Measurements from ENCODE around the gene CLUH. TPM values are rescaled to one million over a fixed set of nuclear protein-coding genes. Genes with fewer than 3 reads are reported as not detected.
"Not testable (repeated sequence)": the region's sequence is repeated elsewhere in the genome, so short reads cannot be mapped to it uniquely, and the experiment has no call there.

The CLUH gene
- total RNA-seq, 1 donor from 2014 or later, result 37.4 TPM

DNA sequence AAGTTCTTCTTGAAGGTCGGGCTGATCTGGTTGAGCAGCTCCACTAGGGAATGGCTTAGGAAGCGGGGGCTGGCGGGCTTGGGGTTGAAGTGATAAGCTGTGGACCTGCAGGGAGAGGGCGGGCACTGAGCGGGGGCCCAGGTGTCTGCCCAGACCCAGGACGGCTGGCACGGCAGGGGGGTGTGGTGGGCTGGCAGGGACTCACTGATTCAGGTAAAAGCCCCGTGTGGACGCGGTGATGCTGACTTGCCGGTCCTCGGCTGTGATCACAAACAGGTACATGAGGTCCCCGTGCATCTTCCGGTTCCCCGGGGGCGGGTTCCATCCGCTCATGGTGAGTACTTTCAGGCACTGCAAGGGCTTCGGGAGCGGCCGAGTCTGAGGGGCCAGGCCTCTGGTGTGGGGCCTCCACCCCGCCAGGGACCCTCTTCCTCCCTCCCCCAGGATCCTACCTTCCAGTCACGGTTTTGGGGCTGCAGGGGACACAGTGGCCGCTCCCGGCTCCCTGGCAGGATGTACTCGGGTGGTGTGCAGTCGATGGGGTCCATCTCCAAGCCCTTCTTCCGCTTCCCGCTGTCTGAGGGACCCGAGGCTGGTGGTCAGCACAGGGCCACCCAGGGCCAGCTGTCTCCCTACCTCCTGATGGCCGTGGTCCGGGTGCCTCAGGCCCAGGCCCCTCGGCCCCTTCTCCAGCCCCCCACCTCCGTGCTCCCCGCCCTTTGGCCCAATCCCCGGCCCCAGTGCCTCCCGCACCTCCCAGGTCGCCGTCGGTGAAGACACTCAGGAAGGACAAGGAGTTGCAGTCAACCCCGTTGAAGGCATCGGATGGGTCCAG is 10.2 kb downstream of the CLUH start:
- no peak for DNase-seq

DNA sequence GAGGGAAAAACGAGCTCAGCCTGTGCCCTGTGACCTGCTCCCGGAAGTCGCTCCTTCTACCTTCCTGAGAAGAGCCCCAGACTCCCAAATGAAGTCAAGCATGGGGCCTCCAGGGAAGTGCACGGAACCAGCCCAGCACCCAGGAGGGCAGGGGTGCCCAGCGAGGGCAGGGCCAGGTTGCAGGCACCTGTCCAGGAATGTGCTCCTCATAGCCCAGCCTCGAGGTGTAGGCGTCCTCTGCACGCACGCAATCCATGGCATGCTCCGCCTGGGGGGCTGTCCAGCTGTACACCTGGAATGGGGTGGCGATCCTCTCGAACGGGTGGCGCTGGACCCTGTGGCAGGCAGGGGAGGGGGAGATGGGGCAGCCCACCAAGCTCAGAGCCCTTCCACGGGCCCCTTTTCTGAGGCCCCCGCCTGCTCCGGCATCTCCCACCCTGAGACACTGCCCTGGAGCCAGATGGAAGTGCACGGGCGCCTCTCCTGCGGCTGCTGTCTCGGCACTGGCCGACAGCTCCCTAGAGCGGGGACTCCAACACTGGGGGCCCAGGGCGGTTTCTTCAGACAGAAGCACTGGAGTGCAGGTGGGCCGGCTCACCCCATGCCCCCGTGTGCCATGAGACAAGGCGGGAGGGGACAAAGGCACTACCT is 10.9 kb downstream of the CLUH start:
- DNase-seq, result no peak

DNA sequence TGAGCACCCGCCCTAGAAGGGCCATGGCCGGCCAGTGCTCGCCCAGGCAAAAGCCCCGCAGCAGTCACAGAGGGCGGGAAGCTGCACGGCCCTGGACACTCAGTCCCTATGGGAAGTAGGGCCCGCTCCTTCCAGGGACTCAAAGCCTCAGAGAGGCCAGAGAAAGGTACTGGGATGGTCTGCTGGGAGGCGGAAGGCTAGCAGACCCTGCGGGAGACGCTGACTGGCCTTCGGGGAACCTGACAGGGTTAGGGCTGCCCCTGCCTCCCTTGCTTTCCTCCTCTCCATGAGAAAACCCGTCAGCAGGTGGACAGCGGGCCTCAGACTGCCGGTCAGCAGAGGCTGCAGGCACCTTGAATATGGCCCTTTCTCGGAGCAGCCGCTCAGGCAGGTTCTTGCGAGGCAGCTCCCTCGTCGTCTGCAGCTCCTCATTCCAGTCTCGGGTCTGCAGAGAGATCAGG is 11.5 kb downstream of the CLUH start:
- no peak for DNase-seq

DNA sequence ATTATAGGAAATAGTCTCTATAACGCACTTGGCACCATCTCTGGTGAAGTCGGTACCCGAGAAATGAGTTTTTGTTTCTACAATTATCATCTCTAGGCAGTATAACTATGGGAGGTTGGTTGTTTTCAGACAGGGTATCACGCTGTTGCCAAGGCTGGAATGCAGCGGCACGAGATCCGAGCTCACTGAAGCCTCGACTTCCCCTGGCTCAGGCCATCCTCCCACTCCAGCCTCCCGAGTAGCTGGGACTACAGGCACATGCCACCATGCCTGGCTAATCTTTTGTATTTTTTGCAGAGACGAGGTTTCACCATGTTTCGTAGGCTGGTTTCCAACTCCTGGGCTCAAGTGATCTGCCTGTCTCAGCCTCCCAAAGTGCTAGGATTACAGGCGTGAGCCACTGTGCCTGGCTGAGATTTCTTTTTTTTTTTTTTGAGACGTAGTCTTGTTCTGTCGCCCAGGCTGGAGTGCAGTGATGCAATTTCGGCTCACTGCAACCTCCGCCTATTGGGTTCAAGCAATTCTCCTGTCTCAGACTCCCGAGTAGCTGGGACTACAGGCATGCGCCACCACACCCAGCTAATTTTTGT is 12.3 kb downstream of the CLUH start:
- not testable (repeated sequence) for DNase-seq

DNA sequence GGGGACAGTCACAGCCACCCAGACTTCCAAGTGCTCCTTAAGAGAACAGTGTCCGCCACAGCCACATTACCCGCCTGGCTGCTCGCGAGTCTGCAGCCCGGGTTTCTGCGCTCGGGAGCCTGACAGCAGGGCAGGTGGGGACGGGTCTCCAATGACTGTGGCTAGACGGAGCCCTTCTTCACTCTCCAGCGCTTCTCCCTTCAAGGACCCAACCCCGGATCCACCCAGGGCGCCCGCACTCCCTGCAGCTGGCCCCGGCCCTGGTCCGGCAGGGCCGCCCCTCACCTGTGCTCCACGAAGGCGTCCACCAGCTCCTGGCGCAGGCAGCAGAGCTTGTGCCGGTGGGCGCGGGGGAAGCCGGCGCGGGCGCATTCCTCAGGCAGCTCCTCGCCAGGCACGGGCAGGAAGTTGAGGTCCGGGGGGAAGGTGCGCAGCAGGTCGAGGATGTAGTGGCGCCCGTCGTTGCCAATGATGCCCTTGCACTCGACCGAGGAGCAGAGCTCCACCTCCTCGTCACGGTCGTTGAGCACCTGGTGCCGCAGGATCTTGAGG is 13.9 kb downstream of the CLUH start:
- DNase-seq, result no peak

DNA sequence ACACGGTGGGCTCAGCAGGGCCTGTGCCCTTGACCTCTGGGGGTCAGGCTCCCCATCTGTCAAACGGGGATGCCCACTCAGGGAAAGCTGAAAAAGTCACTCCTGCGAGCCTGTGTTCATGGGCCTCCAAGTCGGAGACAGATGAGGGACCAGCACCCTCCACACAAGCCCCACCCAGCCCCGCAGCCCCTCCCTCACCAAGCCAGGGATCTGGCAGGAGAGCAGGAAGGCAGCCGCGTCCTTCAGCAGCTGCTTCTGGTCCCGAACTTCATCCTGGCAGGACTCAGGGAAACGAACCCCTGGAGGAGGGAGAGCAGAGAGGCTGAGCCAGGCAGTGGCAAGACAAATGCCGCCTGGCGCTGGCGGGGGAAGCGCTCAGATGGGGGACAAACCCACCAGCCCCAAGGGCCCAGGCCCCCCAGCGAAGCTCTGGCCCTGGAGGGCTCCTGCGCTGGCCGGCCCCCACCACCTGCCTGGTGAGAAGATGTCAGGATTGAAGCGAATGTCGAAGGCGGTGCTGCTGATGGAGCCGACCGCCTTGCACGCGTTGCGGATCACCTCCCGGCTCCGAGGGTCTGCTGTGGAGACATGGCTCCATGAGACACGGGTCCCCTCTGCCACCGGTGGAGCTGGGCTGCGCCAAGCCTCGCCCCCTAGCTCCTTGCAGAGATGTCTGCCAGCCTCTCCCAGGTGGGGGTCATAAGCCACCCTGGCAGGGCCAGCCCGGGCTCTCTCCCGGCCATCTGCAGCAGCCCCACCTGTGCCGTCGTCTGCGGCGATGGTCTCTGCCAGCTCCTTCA is 15.4 kb downstream of the CLUH start:
- DNase-seq, result no peak

DNA sequence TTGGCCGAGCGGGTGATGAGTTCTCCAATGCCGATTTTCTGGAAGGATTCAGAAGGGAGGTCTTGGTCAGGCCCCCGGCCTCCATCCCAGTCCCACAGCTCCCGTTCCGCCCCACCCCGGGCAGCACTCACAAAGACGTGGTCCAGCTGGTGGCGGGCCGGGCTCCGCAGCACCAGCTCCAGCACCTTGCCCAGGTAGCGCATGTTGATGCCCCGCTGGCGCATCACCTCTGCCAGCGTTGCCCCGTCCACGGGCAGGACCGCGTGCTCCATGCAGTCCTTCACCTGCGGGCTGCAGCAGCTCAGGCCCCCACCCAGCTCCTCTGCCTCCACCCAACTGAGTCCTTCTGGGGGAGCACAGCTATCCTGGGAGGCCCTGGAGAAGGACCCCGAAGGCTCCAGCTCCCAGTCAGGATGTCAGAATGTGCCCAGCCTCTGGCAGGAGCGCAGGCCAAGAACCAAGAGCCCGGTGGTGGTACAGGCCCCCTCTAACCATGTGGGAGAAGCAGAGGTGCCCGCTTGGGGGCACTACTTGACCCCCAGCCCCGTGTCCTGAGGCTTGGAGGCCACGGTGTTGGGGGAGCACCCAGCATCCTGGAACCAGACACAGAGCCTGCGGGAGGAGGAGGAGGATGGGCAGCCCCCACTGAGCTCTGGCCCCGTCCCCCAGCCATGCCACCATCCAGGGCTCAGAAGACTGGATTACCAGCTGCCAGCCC is 16.2 kb downstream of the CLUH start:
- DNase-seq, result no peak

DNA sequence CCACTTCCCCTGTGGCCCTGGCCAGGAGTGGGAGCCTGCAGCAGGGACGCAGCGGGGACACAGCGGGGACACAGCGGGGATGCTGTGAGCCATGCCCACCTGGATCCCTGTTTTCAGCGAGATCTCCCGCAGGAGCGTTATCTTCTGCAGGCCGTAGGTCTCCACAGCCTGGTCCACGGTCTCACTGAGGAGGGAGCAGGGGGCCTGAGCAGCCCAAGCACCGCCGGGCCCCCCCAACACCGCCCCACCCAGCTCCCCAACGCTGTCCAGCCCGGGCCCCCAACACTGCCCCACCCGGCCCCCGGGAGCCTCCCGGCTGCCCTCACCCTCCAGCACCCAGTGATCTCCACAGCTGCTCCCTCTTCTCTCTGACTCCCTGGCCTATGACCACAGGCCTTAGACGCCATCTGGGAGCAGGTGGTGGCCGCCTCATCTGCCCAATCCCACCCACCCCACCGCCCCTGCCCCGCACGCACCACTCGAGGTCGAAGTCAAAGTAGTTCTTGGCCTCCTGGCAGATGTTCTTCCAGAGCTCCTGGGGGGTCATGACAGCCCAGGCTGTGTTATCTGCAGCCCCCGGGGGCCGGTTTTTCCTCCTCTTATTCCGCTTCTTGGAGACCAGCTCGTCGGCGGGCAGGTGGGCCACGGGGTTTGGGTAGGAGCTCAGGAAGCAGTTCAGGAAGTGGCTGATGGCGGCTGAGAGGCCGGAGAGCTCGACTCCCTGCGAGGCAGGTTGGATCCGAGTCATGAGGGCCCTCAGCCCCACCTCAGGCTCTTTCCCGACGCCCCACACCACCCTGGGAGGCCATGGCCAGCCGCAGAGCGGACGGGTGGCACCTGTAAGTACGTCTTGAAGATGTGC is 17.0 kb downstream of the CLUH start:
- DNase-seq, result no peak

DNA sequence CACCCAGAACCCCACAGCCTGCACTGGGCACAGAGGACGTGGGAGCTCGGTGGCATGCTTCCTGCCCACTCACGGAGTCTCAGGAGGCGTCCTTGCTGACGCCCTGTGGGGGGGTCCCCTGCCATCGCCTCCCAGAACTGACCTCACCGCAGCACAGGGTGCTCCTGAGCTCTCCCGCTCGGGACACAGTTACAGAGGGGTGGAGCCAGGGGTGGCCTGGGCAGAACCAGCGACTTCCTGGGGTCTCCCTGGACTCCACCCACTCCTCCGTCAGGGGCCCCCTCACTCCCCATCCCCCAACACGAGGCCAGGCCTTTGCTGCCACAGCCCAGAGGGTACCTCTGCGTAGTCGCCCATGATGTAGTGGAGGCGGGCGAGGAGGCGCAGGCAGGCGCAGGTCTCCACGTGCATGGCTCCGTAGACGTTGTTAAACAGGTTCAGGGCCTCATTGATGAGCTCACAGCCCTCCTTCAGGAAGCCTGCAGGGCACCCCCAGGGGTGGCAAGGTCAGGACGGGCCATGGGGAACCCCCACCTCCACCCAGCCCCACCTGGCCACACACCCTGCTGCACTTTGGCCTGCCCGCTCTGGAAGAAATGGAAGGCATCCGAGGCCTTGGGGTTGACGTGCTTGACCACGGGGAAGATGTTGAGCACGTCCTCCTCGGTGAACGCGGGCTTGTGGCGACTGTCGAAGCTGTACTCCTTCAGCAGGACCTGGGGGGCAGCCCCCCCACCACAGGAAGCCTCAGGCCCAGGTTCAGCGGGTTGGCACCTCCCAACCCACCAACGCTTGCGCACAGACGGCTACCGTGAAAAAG is 17.8 kb downstream of the CLUH start:
- DNase-seq, result no peak

DNA sequence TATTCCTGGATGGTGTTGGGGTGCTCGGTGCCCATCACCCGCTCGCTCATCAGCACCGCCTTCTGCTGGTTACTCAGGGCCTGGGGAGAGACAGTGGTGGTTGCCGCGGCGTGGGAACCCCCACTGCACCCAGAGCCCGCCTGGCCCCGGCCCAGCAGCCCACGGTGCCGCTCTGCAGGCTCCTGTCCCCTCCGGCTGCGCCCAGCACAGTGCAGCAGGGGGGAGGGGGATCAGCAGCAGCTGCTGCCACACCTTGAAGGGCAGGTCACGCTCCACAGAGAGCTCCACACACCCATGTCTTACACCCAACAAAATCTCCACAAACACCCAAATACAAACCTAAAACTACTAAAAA is 18.8 kb downstream of the CLUH start:
- no peak for DNase-seq

DNA sequence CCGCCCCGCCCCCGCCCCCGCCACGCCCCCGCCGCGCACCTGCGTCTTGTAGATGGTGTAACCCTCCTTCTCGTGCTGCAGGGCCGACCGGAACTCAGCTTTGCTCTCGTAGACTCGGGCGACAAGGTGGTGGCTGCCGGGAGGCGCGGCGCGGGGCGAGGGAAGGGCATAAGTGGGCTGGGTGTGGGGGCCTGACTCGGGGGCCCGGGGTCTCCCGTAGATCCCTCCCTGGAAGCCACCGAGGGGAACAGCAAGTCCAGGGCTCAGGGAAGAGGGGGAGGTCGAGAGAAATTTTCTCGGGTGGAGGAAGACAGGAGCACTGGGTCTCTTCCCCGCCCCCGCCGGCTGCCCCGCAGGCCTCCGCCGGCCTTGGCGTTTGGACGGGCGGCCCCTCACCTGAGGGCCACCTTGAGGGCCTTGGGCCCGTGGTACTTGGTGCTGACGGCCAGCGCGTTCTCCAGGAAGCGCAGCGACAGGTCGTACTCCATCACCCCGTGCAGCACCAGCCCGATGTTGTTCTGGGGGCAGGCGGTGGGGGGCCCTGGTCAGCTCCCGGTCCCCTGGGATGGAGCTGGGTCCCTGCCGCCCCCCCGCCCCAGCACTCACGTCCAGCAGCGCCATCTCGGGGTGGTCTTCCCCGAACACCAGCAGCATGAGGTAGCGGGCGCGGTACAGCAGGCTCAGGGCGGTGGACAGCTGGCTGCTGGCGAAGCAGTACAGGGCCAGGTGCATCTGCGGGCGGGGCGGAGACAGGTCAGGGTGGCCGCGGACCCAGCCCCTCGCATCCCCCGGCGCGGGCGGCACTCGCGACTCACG is 19.4 kb downstream of the CLUH start:
- no peak for DNase-seq

DNA sequence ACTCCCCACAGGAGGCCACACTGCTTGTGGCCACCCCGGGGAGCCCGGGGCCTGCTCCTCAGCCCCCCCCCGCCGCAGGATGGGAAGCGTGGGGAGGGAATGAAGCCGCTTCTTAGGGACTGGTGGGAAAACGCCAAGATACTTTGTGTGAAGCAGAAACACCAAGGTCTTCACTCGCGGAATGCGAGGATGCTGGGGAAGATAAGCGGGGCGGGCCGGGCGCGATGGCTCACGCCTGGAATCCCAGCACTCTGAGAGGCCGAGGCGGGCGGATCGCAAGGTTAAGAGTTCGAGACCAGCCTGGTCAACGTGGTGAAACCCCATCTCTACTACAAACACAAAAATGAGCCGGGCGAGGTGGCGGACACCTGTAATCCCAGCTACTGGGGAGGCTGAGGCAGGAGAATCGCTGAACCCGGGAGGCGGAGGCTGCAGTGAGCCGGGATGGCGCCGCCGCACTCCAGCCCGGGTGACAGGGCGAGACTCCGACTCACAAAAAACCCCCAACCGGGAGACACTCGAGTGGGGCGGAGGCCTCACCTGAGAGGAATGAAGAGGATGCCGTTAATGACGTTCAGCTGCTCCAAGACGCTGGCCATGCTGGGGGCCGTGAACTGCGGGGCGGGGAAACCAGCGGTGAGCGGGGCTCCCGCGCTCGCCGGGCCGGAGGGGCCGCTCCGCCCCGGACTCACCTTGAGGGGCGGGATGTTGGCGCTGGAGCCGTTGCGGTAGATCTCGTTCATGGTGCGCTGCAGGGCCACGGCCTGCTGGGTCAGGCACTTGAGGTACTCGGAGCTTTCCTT is 20.3 kb downstream of the CLUH start:
- DNase-seq, result no peak

DNA sequence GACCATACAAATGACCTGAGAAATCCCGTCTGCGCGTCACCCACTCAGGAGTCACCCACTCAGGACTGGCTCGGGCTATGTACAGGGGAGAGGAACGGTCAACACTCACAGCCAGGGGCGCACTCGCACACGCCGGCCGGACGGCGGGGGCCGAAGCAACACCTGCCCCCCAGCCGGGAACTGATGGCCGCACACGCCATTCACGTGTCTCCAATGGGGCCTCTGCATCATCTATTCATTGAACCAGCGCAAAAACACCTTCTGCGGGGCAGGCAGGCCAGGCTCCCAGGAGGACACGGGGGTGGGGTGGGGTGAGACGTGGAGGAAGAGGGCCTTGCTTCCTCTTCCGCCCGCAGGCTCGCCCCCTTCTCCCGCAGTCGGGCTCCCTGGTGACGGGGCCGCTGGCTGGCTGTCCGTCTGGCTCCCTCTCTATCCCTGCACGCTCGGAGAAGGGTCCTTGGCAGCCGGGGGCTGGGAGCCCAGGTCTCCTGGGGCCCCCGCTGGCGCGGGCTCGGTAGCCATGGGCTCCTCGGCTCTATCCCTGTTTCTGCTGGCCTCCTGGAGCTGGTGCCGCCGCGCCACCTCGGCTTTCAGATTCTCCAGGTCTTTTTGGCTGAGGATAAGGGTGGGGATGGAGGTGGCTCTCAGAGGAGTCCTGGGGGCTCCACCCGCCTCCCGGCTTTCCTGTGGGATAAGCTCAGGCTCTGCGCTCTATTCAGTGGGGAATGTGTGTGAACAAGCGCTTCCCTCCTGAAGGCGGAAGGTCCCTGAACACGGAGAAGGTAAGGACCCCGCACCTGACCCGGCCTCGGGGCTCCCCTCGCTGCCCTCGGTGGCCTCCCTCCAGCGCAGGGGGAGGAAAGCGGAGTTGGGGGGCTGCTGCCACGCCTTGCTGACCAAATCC is 21.1 kb downstream of the CLUH start:
- no peak for DNase-seq

DNA sequence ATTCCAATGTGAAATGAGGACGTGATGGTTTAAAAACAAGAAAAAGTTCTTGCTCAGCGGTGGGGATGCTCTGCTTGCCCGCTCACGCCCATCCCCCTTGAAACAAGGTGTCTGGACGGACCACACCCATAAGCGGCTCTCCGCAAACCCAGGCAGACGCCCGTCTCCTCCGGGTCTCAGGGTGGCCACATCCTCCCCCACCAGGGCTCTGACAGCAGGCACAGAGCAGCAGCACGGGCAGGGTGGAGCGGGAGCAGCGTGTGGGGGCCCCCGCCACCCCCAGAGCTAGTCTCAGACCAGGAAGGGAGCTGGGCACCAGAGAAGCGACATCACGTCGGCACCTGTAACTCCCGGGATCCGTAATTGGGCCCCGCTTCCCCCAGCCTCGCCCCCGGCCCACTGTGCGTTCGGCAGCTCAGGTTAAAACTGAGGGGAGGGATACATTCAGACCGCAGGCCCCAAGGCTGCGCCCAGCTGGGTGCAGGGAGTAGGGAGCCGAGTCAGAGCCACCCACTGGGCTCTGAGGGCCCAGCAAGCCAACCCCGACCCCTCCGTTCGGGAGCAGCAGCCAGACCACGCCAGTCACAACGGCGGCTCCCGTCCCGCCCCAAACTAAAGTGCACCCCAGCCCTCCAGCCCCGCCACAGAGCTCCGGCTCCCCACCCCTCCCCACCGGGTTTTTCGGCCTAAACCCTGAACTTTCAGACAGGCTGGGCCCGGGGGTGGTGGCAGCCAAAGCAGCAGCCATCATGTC is 22.0 kb downstream of the CLUH start:
- DNase-seq, result no peak

DNA sequence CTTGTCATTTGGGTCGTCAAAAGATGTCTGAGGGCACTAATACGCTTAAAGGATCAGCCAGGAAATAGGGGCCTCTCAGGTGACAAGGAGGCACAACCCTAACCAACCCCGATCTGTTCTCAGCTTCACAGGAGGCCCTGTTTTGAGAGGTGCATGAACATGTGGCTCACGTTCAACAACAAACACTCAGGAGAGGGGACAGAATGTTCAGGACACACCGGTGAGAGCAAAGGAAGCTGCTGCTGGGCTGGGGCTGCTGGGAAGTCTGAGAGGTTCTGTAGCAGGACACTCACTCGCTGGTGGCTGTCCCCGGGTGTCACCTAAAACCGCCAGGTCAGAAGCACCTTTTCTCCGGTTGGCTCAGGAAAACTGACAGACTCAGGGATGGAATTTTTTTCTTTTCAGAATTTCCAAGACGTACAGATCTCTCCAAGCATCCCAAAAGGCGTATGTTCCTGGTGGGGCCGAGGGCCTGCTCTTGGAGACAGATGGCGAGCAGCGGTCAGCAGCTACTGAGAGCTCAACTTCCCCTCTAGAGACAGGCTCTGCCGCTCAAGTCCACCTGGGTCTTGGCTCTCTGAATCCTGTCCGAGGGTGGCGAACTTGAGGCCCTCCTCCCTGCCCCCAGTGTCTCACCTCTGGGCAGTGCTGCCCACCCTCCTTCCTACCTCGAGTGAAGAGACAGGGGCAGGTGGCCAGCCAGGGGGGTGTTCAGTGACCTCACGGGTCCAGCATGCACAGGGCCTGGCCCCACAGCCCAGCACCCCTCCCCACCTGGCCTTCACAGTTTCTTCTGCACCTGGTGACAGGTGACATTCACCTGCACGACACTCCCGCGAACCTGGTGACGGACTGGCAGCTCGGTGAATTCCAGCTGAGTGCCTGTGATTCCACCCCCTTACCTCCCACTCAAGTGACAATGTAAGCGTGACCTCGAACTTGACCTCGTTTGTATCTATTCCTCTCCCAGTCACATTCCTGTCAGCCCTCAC is 22.9 kb downstream of the CLUH start:
- DNase-seq, result peak; percentile 21
